ENCODE data around the gene TAMALIN. TPM values are rescaled to one million over a fixed set of nuclear protein-coding genes. Genes with fewer than 3 reads are reported as not detected.
A peak's percentile ranks its signal among the peaks of the same experiment; 100 is the strongest.

TAMALIN gene
- total and polyA plus RNA-seq, 8 donors, result 2.7 to 61.3 (median 16.3) TPM; not detected in 1

DNA sequence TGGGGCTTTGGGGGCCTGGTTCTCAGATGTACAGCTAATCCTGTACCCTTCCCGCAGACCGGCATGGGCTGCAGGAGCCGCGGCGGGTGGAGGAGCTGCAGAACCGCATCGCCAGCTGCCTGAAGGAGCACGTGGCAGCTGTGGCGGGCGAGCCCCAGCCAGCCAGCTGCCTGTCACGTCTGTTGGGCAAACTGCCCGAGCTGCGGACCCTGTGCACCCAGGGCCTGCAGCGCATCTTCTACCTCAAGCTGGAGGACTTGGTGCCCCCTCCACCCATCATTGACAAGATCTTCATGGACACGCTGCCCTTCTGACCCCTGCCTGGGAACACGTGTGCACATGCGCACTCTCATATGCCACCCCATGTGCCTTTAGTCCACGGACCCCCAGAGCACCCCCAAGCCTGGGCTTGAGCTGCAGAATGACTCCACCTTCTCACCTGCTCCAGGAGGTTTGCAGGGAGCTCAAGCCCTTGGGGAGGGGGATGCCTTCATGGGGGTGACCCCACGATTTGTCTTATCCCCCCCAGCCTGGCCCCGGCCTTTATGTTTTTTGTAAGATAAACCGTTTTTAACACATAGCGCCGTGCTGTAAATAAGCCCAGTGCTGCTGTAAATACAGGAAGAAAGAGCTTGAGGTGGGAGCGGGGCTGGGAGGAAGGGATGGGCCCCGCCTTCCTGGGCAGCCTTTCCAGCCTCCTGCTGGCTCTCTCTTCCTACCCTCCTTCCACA is 52.0 kb downstream of the TAMALIN start:
- H3K4me3 ChIP-seq, result no peak overlapping the region
- no peaks in the 10 kb centered on the region for H3K27me3 ChIP-seq
- H3K4me1 ChIP-seq, result peaks cover 13 to 38% (median 16%) of the 10 kb centered on the region in 4 donors
- WGBS, 5 donors, result 67 to 71% (median 68%) methylated on average over 19 to 25 of the region's 25 CpGs
- H3K36me3 ChIP-seq, result peaks cover 38 to 58% (median 56%) of the 10 kb centered on the region in 4 donors
- peak in 1 of 2 donors; percentile 76 for DNase-seq
- H3K27ac ChIP-seq, result peak overlapping the region in 1 of 5 donors; percentile 69
- no peaks in the 10 kb centered on the region for H3K9me3 ChIP-seq
- intact Hi-C loops (cut with DNase I; ENCODE audit: low total_unique reads), result no loop called here
- TF ChIP-seq POLR2A (IDR thresholded peaks at IDR 0.05) (no peak), EP300 (IDR thresholded peaks at IDR 0.05) (no peak), POLR2AphosphoS5 (IDR thresholded peaks at IDR 0.05) (peak; percentile 50 to 87 (median 75))
- TF ChIP-seq, protein P1, sequence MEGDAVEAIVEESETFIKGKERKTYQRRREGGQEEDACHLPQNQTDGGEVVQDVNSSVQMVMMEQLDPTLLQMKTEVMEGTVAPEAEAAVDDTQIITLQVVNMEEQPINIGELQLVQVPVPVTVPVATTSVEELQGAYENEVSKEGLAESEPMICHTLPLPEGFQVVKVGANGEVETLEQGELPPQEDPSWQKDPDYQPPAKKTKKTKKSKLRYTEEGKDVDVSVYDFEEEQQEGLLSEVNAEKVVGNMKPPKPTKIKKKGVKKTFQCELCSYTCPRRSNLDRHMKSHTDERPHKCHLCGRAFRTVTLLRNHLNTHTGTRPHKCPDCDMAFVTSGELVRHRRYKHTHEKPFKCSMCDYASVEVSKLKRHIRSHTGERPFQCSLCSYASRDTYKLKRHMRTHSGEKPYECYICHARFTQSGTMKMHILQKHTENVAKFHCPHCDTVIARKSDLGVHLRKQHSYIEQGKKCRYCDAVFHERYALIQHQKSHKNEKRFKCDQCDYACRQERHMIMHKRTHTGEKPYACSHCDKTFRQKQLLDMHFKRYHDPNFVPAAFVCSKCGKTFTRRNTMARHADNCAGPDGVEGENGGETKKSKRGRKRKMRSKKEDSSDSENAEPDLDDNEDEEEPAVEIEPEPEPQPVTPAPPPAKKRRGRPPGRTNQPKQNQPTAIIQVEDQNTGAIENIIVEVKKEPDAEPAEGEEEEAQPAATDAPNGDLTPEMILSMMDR (IDR thresholded peaks at IDR 0.05), result no peak

DNA sequence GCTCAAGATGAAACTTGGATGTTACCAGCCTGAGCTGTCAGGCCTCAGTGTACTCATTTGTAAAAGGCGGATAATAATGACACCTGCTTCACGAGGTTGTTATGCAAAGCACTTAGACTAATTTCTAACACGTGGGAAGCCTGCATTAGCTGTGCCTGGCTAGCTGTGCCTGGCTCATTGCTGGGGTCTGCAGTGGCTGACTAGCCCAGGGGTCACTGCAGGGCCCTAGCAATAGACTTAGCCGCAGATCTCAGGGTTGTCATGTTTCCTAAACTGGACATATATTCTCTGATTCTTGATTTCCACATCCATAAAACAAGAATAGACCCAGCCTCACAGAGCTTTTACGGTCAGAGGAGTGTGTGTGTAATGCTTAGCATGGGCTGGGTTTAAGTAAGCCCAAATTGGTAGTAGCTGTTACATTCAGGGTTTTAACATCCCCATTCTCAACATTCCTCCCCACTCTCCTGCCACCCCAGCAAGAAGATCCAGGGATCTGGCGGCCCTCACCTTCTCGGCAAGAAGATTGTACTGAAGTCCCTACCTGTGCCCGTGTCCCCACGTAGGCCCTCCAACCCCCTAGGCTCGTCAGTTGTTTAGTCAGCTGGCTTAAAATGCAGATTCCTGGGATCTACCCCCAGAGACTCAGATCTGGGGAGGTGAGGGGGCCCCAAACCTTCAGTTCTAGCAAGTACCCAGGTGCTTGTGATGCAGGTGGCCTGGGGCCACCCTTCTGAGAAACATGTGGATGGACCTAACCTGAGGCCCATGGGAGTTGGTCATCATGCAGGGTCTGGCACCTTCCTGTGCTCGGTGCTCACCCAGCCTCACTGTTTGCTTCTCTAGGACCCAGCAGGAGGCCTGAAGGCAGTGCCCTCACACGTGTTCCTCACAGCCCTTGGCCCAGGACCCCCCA is 53.1 kb downstream of the TAMALIN start:
- WGBS, 5 donors, result 64 to 77% (median 72%) methylated on average over 10 to 12 of the region's 12 CpGs
- peaks cover 33 to 48% (median 45%) of the 10 kb centered on the region in 4 donors for H3K36me3 ChIP-seq
- DNase-seq, result peak in 1 of 2 donors; percentile 69
- TF ChIP-seq POLR2A (IDR thresholded peaks at IDR 0.05), result no peak
- TF ChIP-seq POLR2AphosphoS5 (IDR thresholded peaks at IDR 0.05), result peak; percentile 8 to 87 (median 44)
- no peak for TF ChIP-seq EP300 (IDR thresholded peaks at IDR 0.05)
- no peaks in the 10 kb centered on the region for H3K9me3 ChIP-seq
- H3K4me1 ChIP-seq, result peaks cover 10 to 27% (median 13%) of the 10 kb centered on the region in 4 donors
- intact Hi-C loops (cut with DNase I; ENCODE audit: low total_unique reads), result no loop called here
- H3K27me3 ChIP-seq, result no peaks in the 10 kb centered on the region
- H3K27ac ChIP-seq, result peak overlapping the region in 2 of 5 donors; percentile 39 to 69
- H3K4me3 ChIP-seq, result no peak overlapping the region

DNA sequence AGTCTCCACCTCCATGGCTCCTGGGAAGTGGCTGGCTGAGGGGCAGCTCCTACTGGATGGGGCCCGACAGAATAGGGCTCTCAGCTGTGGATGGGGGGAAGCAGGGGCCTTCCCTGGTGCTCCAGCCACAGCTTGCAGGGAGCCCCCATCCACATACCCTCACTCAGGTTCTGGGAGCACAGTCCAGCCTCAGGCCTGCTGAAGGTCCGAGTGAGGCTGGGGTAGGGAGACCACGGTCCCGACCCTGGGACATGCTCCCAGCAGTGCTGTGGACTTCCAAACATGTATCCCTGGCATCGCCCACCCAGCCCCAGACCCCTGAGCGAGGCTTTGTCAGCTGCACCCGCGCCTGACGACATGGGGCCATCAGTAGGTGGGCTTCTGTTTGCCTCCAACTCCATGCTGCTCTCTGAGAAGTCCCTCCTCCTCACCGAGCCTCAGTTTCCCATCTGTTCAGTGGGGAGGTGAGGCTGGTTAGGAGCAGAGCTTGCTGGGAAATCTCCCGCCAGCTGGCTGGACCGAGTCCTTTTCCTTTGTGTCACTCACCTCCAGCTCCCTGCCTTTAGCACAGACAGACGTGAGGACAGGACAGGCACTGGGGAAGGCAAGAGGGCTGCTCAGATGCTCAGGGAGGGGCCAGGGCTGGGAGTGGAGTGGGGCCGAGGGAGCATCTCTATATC is 53.9 kb downstream of the TAMALIN start:
- DNase-seq, result peak in 1 of 2 donors; percentile 29
- Histone ChIP-seq H3K4me1 (peaks cover 7 to 19% (median 13%) of the 10 kb centered on the region in 4 donors), H3K27ac (peak overlapping the region in 2 of 5 donors; percentile 11 to 69)

DNA sequence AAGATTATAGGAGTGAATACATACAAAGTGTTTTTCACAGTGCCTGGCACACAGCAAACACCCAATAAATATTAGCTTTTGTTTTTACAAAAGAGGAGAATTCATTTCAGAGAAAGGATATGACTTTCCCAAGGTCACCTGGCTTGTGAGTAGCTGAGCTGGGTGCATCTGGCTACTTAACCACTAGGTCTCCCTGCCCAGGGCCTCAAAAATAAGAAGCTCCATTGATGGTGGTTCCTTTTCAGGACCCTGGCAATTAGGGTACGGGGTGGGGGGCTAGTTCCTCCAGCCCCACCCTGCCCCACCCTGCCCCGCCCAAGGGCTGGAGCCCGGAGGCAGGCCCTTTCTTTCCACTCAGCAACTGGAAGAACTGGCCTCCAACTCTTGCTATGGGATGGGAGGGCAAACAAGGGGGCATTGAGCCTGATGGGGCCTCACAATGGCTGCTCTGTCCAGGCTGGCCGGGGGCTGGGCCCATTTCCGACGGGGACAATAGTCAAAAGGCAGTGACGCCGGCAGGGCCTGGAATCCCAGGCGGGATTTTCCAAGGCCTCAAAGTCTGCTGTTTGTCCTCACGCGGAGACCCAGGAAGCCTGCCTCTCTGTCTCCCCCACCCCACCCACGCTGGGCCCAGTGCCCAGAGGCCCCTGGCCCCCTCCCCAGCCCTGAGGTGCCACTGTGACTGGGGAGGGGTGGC is 54.9 kb downstream of the TAMALIN start:
- TF ChIP-seq EP300 (IDR thresholded peaks at IDR 0.05), result no peak
- Histone ChIP-seq H3K27me3 (no peaks in the 10 kb centered on the region), H3K4me3 (no peak overlapping the region), H3K27ac (peak overlapping the region in 3 of 5 donors; percentile 50 to 69 (median 57)), H3K36me3 (peaks cover 17 to 31% (median 28%) of the 10 kb centered on the region in 4 donors), H3K4me1 (peaks cover 5 to 15% (median 12%) of the 10 kb centered on the region in 4 donors), H3K9me3 (no peaks in the 10 kb centered on the region)
- 41 to 64% (median 49%) methylated on average over 7 to 12 of the region's 12 CpGs for WGBS, 5 donors
- intact Hi-C loops (cut with DNase I; ENCODE audit: low total_unique reads), result no loop called here
- DNase-seq, result peak in 1 of 2 donors; percentile 80

More for the DNA sequence above, 53.9 kb downstream of the TAMALIN start:
- 70 to 87% (median 75%) methylated on average over 11 to 14 of the region's 14 CpGs for WGBS, 5 donors
- no peaks in the 10 kb centered on the region for H3K9me3 ChIP-seq
- TF ChIP-seq, protein P1 (IDR thresholded peaks at IDR 0.05), result no peak
- no peak for TF ChIP-seq POLR2AphosphoS5 (IDR thresholded peaks at IDR 0.05)
- no peak for TF ChIP-seq EP300 (IDR thresholded peaks at IDR 0.05)
- TF ChIP-seq POLR2A (IDR thresholded peaks at IDR 0.05), result no peak
- no peaks in the 10 kb centered on the region for H3K27me3 ChIP-seq
- peaks cover 25 to 40% (median 37%) of the 10 kb centered on the region in 4 donors for H3K36me3 ChIP-seq
- H3K4me3 ChIP-seq, result no peak overlapping the region
- intact Hi-C loops (cut with DNase I; ENCODE audit: low total_unique reads), result no loop called here

Measured in stomach (tissue), 9 donors.